Transverse colon (tissue), 4 donors: ENCODE results near the gene PRKCH. TPM values are rescaled to one million over a fixed set of nuclear protein-coding genes. Genes with fewer than 3 reads are reported as not detected.

Experiments used
- DNase-seq: peaks from one replicate; pipeline ENCODE4 v3.0.0-alpha.2; 2019
- H3K27ac ChIP-seq, 4 donors: fragments of 200-600 bp; sonication (generic); 2 replicates each; pipeline ENCODE4 v1.5.1; 2016 to 2018; ENCODE audit warnings: inconsistent platforms in 4 of 4
- H3K27me3 ChIP-seq: fragments of 200-600 bp; sonication (generic); 2 replicates; pipeline ENCODE4 v1.5.1; 2017; ENCODE audit warnings: inconsistent platforms
- H3K36me3 ChIP-seq, 4 donors: fragments of 200-600 bp; sonication (generic); 2 replicates each; pipeline ENCODE4 v1.5.1; 2017 to 2019; ENCODE audit warnings: inconsistent platforms in 4 of 4
- H3K4me1 ChIP-seq, 4 donors: fragments of 200-600 bp; sonication (generic); 2 replicates each; pipeline ENCODE4 v1.5.1; 2017 to 2020; ENCODE audit warnings: inconsistent platforms in 4 of 4
- H3K4me3 ChIP-seq, 4 donors: fragments of 200-600 bp; sonication (generic); 1 replicate in 1 of 4; 2 replicates in 3 of 4; pipeline versions ENCODE4 v1.5.1 to v1.6.1; 2017 to 2019; ENCODE audit warnings: inconsistent platforms in 4 of 4
- H3K9me3 ChIP-seq, 2 donors: fragments of 200-600 bp; sonication (generic); 2 replicates each; pipeline ENCODE4 v1.5.1; 2017 to 2019; ENCODE audit warnings: inconsistent platforms in 2 of 2
- CTCF ChIP-seq, 5 experiments: fragments of 200-600 bp in 3 of 5; fragments of 450-650 bp in 2 of 5; sonication (generic) in 3 of 5; IDR thresholded peaks; 1 replicate in 2 of 5; 2 replicates in 3 of 5; pipeline ENCODE4 v1.5.1; 2016 to 2017; ENCODE audit warnings: antibody characterized with exemption in 5 of 5, inconsistent platforms in 3 of 5, mild to moderate bottlenecking in 2 of 5, moderate library complexity in 1 of 5
- EP300 ChIP-seq: sonication (generic); formaldehyde crosslinking; IDR thresholded peaks from one replicate; pipeline ENCODE4 v1.6.1; 2017; ENCODE audit warnings: antibody characterized with exemption, low read depth
- POLR2A ChIP-seq: fragments of 450-650 bp; IDR thresholded peaks from one replicate; pipeline ENCODE4 v1.6.1; 2016; ENCODE audit warnings: antibody characterized with exemption, mild to moderate bottlenecking, moderate library complexity
- POLR2AphosphoS5 ChIP-seq, 3 donors: sonication (generic); formaldehyde crosslinking; IDR thresholded peaks; one replicate each; pipeline ENCODE4 v1.6.1; 2016; ENCODE audit warnings: antibody characterized with exemption in 3 of 3
- WGBS, 2 donors: methylation state at CpG; one replicate each; pipeline ENCODE4 v1.1.5; 2018; ENCODE audit warnings: low coverage in 1 of 2; 5-methylcytosine and 5-hydroxymethylcytosine counted together
- in situ Hi-C, 4 donors: fragments of 200-750 bp; cut with MboI; loops; one replicate each; pipeline versions ENCODE4 v1.15.0 to v1.15.1; 2017; ENCODE audit warnings: low sequenced_read_pairs in 3 of 4, low pct_ligation_motif_present in 1 of 4, low pct_unique_long_range_greater_than_20kb in 1 of 4
- intact Hi-C: fragments of 100-400 bp; cut with DNase I; formaldehyde crosslinking; loops from one replicate; pipeline ENCODE4 v1.15.1; 2023; ENCODE audit warnings: low total_unique reads
- total RNA-seq, 4 donors: library from RNA; depleted of rRNA; stranded (reverse); fragments of >200 nt; gene quantifications; one replicate each; pipeline ENCODE4 v1.1.0, GENCODE V29; 2016

Gene PRKCH
- total RNA-seq, 4 donors from 2014 or later: 12.4 to 38.9 (median 27.0) TPM

GRCh38 chr14:61296719-61297502 is 24.5 kb upstream of the PRKCH start:
- in situ Hi-C loops: loop anchor here in 3 of 4 donors (10.0 to 25.0 kb wide), 3 partner anchors 158 to 540 kb away; no protein-coding TSS in a partner anchor
- 14 to 39% methylated on average over 2 of the region's 2 CpGs for WGBS, 2 donors
- Histone ChIP-seq H3K9me3 (no peaks in the 10 kb centered on the region), H3K27me3 (no peaks in the 10 kb centered on the region), H3K4me1 (peaks cover 4 to 10% (median 7%) of the 10 kb centered on the region in 4 donors), H3K36me3 (no peaks in the 10 kb centered on the region), H3K27ac (no peak overlapping the region), H3K4me3 (no peak overlapping the region)
- DNase-seq: no peak
- intact Hi-C loops: no loop called here
- TF ChIP-seq CTCF (IDR thresholded peaks at IDR 0.05) (peak; percentile 30 to 55 (median 53)), POLR2AphosphoS5 (IDR thresholded peaks at IDR 0.05) (no peak), POLR2A (no peak), EP300 (no peak)

- in situ Hi-C loops (loop anchor here in 3 of 4 donors (10.0 to 25.0 kb wide), 3 partner anchors 157 to 540 kb away; no protein-coding TSS in a partner anchor), intact Hi-C loops (no loop called here)
- Histone ChIP-seq H3K27me3 (no peaks in the 10 kb centered on the region), H3K9me3 (no peaks in the 10 kb centered on the region), H3K36me3 (no peaks in the 10 kb centered on the region), H3K27ac (no peak overlapping the region), H3K4me3 (no peak overlapping the region), H3K4me1 (peaks cover 4 to 10% (median 7%) of the 10 kb centered on the region in 4 donors)
- TF ChIP-seq EP300 (no peak), CTCF (IDR thresholded peaks at IDR 0.05) (no peak), POLR2A (no peak), POLR2AphosphoS5 (IDR thresholded peaks at IDR 0.05) (no peak)
- DNase-seq: no peak
- 60 to 86% methylated on average over 1 to 6 of the region's 6 CpGs for WGBS, 2 donors
Measured at GRCh38 chr14:61297581-61297980, 23.8 kb upstream of the PRKCH start.

- no peaks in the 10 kb centered on the region for H3K27me3 ChIP-seq
- no peaks in the 10 kb centered on the region for H3K36me3 ChIP-seq
- H3K9me3 ChIP-seq: no peaks in the 10 kb centered on the region
- no peak overlapping the region for H3K4me3 ChIP-seq
- in situ Hi-C loops: loop anchor here in 3 of 4 donors (10.0 to 25.0 kb wide), 3 partner anchors 156 to 538 kb away; no protein-coding TSS in a partner anchor
- TF ChIP-seq POLR2A (no peak), EP300 (no peak), CTCF (IDR thresholded peaks at IDR 0.05) (no peak), POLR2AphosphoS5 (IDR thresholded peaks at IDR 0.05) (no peak)
- no peak for DNase-seq
- intact Hi-C loops: no loop called here
- WGBS, 2 donors: 0 to 34% methylated on average over 2 to 3 of the region's 3 CpGs
- H3K27ac ChIP-seq: no peak overlapping the region
- H3K4me1 ChIP-seq: peaks cover 4 to 10% (median 7%) of the 10 kb centered on the region in 4 donors
Measured at GRCh38 chr14:61298824-61299223, 22.6 kb upstream of the PRKCH start.

GRCh38 chr14:61300209-61300608 is 21.2 kb upstream of the PRKCH start:
- Histone ChIP-seq H3K36me3 (no peaks in the 10 kb centered on the region), H3K9me3 (no peaks in the 10 kb centered on the region), H3K4me1 (peaks cover 4 to 10% (median 7%) of the 10 kb centered on the region in 4 donors), H3K27me3 (no peaks in the 10 kb centered on the region), H3K4me3 (no peak overlapping the region), H3K27ac (no peak overlapping the region)
- no peak for DNase-seq
- intact Hi-C loops: no loop called here
- TF ChIP-seq CTCF (IDR thresholded peaks at IDR 0.05) (no peak), POLR2A (no peak)
- in situ Hi-C loops: loop anchor here in 1 of 4 donors (10.0 kb wide), 1 partner anchor 535 kb away; no protein-coding TSS in a partner anchor
- WGBS, 2 donors: 42 to 65% methylated on average over 2 of the region's 2 CpGs
